ENCODE results near the gene UQCC2. TPM values are rescaled to one million over a fixed set of nuclear protein-coding genes. Genes with fewer than 3 reads are reported as not detected.

The UQCC2 gene
- total and polyA plus RNA-seq, 4 donors: 6.8 to 75.9 (median 22.4) TPM

DNA sequence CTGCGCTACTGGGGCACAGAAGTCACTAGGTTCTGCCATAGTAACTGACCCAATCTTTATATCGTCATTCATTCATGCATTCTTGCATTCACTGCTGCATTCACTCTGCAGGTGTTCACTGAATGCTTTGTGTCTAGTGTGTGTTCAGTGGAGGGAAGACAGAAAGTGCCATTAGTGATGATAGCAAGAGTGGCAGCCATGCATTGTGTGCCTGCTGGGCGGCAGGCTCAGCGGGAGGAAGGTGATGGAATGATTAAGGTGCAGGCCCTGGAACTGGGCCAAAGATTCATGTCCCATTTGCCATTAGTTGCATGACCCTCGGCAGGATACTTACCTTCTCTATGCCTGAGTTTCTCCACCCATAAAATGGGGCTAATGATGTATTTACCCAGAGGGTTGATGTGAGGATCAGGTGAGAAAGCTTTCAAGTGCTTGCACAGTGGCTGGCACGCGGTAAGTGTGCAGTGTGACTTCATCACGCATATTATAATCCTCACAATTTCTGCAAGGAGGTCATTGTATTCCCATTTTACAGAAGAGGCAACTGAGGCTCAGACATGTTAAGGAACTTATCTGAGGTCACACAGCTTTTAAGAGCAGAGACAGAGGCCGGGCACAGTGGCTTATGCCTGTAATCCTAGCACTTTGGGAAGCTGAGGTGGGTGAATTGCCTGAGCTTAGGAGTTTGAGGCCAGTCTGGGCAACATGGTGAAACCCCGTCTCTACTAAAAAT lies 50.2 kb downstream of the UQCC2 start:
- 87% methylated on average over 10 of the region's 10 CpGs for WGBS
- TF ChIP-seq FOXA2 (IDR thresholded peaks at IDR 0.05) (no peak), JUND (IDR thresholded peaks at IDR 0.05) (no peak), TAF1 (conservative IDR thresholded peaks at IDR 0.05) (no peak), EGR1 (IDR thresholded peaks at IDR 0.05; ENCODE audit: low read depth in 2 of 2) (no peak), FOXA1 (IDR thresholded peaks at IDR 0.05) (no peak), RXRA (IDR thresholded peaks at IDR 0.05) (no peak), SP1 (IDR thresholded peaks at IDR 0.05) (no peak), RAD21 (IDR thresholded peaks at IDR 0.05) (no peak), NR2F2 (IDR thresholded peaks at IDR 0.05) (no peak), YY1 (IDR thresholded peaks at IDR 0.05) (no peak), HNF4A (conservative IDR thresholded peaks at IDR 0.05) (no peak), HNF4G (IDR thresholded peaks at IDR 0.05) (no peak), GABPA (IDR thresholded peaks at IDR 0.05 in 1 of 2, conservative IDR thresholded peaks at IDR 0.05 in 1 of 2) (no peak)
- TF ChIP-seq, protein P1, sequence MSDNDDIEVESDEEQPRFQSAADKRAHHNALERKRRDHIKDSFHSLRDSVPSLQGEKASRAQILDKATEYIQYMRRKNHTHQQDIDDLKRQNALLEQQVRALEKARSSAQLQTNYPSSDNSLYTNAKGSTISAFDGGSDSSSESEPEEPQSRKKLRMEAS (IDR thresholded peaks at IDR 0.05): no peak
- TF ChIP-seq, protein P2, sequence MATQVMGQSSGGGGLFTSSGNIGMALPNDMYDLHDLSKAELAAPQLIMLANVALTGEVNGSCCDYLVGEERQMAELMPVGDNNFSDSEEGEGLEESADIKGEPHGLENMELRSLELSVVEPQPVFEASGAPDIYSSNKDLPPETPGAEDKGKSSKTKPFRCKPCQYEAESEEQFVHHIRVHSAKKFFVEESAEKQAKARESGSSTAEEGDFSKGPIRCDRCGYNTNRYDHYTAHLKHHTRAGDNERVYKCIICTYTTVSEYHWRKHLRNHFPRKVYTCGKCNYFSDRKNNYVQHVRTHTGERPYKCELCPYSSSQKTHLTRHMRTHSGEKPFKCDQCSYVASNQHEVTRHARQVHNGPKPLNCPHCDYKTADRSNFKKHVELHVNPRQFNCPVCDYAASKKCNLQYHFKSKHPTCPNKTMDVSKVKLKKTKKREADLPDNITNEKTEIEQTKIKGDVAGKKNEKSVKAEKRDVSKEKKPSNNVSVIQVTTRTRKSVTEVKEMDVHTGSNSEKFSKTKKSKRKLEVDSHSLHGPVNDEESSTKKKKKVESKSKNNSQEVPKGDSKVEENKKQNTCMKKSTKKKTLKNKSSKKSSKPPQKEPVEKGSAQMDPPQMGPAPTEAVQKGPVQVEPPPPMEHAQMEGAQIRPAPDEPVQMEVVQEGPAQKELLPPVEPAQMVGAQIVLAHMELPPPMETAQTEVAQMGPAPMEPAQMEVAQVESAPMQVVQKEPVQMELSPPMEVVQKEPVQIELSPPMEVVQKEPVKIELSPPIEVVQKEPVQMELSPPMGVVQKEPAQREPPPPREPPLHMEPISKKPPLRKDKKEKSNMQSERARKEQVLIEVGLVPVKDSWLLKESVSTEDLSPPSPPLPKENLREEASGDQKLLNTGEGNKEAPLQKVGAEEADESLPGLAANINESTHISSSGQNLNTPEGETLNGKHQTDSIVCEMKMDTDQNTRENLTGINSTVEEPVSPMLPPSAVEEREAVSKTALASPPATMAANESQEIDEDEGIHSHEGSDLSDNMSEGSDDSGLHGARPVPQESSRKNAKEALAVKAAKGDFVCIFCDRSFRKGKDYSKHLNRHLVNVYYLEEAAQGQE (IDR thresholded peaks at IDR 0.05): no peak
- TF ChIP-seq, protein P3, sequence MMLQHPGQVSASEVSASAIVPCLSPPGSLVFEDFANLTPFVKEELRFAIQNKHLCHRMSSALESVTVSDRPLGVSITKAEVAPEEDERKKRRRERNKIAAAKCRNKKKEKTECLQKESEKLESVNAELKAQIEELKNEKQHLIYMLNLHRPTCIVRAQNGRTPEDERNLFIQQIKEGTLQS (IDR thresholded peaks at IDR 0.05): no peak
- TF ChIP-seq, protein P4, sequence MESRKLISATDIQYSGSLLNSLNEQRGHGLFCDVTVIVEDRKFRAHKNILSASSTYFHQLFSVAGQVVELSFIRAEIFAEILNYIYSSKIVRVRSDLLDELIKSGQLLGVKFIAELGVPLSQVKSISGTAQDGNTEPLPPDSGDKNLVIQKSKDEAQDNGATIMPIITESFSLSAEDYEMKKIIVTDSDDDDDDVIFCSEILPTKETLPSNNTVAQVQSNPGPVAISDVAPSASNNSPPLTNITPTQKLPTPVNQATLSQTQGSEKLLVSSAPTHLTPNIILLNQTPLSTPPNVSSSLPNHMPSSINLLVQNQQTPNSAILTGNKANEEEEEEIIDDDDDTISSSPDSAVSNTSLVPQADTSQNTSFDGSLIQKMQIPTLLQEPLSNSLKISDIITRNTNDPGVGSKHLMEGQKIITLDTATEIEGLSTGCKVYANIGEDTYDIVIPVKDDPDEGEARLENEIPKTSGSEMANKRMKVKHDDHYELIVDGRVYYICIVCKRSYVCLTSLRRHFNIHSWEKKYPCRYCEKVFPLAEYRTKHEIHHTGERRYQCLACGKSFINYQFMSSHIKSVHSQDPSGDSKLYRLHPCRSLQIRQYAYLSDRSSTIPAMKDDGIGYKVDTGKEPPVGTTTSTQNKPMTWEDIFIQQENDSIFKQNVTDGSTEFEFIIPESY (IDR thresholded peaks at IDR 0.05): no peak
- TF ChIP-seq, protein P5, sequence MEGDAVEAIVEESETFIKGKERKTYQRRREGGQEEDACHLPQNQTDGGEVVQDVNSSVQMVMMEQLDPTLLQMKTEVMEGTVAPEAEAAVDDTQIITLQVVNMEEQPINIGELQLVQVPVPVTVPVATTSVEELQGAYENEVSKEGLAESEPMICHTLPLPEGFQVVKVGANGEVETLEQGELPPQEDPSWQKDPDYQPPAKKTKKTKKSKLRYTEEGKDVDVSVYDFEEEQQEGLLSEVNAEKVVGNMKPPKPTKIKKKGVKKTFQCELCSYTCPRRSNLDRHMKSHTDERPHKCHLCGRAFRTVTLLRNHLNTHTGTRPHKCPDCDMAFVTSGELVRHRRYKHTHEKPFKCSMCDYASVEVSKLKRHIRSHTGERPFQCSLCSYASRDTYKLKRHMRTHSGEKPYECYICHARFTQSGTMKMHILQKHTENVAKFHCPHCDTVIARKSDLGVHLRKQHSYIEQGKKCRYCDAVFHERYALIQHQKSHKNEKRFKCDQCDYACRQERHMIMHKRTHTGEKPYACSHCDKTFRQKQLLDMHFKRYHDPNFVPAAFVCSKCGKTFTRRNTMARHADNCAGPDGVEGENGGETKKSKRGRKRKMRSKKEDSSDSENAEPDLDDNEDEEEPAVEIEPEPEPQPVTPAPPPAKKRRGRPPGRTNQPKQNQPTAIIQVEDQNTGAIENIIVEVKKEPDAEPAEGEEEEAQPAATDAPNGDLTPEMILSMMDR (IDR thresholded peaks at IDR 0.05; ENCODE audit: low read depth, low read length, missing input control): no peak
- no peaks in the 10 kb centered on the region for H3K4me1 ChIP-seq (ENCODE audit: control insufficient read depth in 4 of 4, insufficient read depth in 4 of 4, low read length in 3 of 4)
- no peaks in the 10 kb centered on the region for H3K9me3 ChIP-seq (ENCODE audit: control insufficient read depth in 4 of 4, low read length in 3 of 4)
- H3K4me3 ChIP-seq (ENCODE audit: low read depth in 1 of 3, low read length in 3 of 3): no peak overlapping the region
- H3K36me3 ChIP-seq (ENCODE audit: control insufficient read depth in 4 of 4, insufficient read depth in 3 of 4, low read depth in 1 of 4, low read length in 3 of 4): no peaks in the 10 kb centered on the region
- H3K9ac ChIP-seq (ENCODE audit: low read depth in 1 of 2, low read length in 2 of 2): no peak overlapping the region
- H3K27me3 ChIP-seq (ENCODE audit: control insufficient read depth in 4 of 4, insufficient read depth in 4 of 4, low read length in 3 of 4): no peaks in the 10 kb centered on the region
- no peak overlapping the region for H3K27ac ChIP-seq (ENCODE audit: low read depth in 1 of 2, low read length in 2 of 2)
- DNase-seq (ENCODE audit: low spot score): no peak

Data from liver (tissue), 9 donors.